AG20443 (cell line): Measurements from ENCODE around the gene SPECC1L.
"Not testable (repeated sequence)": the region's sequence is repeated elsewhere in the genome, so short reads cannot be mapped to it uniquely, and the experiment has no call there.

Experiments
- DNase-seq: peaks from one replicate; pipeline ENCODE4 v3.0.0; 2012; ENCODE audit warnings: low spot score, mixed read lengths

Gene SPECC1L

DNA sequence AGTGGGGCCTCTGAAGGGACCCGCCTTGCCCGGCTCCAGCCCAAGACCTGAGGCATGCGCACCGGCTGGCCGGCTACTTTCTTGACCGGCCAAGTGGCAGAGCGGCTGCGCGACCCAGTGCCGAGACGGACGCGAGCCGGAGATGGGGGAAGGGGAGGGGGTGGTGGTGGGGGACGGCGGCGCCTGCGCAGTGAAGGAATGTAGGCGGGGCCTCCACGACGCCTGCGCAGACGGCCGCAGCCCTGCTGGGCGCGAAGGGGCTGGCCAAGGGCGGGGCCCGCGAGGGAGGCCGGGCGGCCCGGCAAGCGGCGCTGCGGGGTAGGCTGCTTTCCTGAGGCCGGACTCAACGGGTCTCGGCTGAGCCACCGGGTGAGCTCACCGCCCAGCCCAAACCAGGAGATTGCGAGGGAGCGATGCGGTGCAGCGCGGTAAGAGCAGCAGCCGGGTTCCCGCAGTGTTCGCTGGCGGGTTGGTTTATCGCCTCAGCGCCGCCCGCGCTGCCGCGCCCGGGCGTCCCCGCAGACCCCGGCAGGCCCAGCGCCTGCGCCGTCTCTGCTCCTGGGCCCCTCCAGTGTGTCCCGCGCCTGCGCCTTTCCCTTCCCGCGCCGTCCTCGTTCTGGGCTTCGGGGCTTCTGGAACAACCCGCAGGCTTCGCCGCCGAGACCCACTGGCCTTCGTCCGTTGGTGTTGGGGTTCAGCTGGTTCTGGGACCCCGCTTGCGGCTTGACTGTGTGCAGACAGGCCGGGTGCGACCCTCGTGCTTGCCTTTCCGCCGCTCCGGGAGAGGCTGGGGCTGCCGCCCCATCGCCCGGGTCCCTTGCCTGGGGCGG is at the start of gene SPECC1L:
TSS of gene SPECC1L (plus strand) at position 276 of the 830 bp plus-strand sequence. CDS start 31,401 bp downstream, outside the sequence.
- peak; percentile 98 for DNase-seq

DNA sequence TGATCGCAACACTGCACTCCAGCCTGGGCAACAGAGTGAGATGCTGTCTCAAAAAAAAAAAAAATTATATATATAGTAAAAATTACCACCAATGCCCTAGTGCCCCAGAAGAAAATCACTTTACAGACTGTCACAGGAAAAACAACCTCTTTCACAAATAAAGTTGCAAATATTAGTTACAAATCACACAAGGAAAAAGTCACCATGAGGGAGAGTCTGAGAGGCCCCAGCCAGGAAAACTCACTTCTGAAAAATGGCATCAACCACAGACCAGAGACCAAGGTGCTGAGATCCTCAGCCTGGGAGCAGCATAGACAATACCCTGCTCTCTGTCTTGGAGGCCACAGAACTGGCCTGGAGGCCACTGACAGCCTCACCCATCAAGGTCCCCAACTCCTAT is 46.2 kb upstream of the SPECC1L start:
- DNase-seq: no peak

GRCh38 chr22:24225044-24225601 is 45.5 kb upstream of the SPECC1L start:
- no peak for DNase-seq

DNA sequence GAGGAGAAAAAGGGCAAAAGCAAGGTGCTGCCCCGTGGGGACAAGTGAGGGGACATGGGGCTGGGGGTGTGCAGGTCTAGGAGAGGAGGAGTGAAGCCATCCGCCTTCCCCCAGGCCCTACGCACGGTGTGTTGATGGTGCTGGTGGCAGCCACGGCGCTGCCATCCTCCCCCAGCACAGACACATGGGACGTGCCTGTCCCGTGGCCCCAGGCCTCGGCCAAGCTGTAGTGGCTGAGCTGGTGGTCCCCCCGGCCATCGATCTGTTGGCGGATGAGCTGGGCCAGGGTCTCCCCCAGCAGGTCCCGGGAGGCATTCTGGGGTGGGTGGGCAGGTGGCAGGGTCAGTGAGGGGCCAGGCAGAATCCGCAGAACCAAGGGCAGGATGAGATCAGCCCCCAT is 44.7 kb upstream of the SPECC1L start:
- peak; percentile 8 for DNase-seq

DNA sequence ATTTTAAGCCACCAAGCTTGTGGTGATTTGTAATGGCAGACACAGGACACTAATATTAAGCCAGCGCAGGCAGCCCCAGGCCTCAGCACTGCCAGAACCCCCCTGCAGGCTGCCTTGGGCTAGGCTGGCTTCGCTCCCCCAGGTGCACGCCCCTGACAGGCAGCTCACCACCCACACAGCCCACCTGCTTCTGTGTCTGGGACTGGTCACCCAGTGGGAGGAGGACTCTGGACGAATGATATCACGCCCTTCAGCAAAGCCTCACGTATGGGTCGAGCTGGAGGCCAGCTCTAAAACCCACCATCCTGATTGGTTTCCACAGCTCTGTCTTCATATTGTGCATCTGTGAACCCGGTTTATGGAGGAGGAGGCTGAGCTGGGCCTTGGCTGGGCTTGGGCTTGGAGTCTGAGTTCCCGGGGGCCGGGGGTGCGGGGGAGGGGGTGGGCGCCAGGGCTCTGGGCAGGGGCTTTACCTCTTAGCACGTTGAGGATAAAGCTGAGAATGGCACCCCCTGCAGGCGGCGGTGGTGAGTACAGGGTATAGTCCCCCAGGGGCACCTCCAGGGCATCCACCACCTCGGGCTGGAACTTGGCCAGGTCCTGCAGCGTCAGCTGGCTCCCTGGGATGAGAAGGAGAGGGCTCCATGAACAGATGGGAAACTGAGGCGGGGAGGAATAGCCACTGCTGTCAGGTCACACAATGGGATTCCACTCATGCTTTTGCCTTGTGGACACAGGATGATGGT is 39.5 kb upstream of the SPECC1L start:
- no peak for DNase-seq

GRCh38 chr22:24231706-24232105 is 38.9 kb upstream of the SPECC1L start:
- DNase-seq: no peak

DNA sequence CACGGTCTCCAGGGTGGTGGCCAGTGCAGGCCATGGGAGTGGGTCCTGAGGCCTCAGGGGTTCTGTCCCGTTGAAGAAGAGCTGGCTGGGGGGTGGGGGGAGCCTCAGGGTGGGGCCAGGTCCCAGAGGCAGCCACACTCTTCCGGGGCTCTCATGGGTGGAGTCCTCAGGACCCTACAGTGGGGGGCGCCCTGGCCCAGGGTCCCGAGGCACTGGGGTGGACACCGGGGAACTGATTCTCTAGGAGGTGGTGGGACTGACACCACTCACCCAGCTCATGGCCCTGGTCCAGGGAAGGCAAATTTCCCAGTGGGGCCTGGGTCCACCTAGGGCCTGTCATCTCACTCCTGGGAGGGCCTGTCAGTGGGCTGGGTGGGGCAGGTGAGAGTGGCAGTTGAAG is 38.5 kb upstream of the SPECC1L start:
- DNase-seq: no peak

DNA sequence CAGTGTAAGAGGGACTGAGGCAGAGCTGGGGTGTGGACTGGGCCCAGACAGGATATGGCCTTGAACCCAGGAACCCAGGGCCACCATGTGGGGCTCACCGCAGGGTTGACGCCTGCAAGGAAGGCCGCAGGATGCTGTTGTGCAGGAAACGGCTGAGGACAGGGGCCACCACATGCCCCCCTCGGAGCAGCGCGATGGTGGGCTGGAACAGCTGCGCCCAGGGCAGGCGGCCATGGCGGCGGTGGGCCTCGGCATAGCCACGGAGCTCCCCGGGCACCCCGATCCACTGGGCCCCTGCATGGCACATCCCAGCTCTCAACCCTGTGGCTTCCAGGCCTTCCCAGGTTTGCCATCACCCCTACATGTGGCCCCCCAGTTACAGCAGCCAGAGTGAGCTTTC is 37.9 kb upstream of the SPECC1L start:
- no peak for DNase-seq

- DNase-seq: no peak
Observed at GRCh38 chr22:24233235-24233634, 37.4 kb upstream of the SPECC1L start.

DNA sequence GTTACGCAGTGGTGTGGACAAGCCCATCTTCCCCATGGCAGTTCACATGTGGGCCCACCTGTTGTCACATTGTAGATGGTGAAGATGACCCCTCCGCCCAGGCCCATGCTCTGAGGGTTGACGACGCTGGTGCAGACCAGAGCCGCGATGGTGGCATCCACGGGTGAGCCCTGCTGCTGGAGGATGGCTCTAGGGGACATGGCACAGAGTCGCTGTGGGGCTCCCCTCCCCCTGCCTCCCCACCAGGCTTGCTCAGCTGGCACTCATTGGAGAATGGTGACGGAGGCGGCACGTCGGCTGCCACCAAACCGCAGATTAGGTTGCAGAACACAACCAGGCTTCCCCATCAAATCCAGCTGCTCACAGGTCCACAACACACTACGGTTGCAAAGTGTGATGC is 36.8 kb upstream of the SPECC1L start:
- no peak for DNase-seq

- no peak for DNase-seq
Observed at GRCh38 chr22:24235315-24235714, 35.3 kb upstream of the SPECC1L start.

DNA sequence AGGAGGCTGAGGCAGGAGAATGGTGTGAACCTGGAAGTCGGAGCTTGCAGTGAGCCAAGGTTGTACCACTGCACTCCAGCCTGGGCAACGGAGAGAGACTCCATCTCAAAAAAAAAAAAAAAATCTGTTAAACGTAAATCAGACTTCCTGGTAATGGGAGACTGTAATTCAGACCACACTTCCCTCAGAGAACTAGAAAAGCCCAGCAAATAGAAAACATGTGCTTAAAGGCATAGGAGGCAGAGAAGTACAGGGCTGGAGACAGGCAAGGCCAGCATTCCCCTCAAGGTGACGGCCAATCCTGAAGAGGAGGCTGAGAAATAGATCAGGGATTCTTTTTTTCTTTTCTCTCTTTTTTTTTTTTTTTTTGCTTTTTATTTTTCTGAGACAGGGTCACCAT is 34.0 kb upstream of the SPECC1L start:
- no peak for DNase-seq

DNA sequence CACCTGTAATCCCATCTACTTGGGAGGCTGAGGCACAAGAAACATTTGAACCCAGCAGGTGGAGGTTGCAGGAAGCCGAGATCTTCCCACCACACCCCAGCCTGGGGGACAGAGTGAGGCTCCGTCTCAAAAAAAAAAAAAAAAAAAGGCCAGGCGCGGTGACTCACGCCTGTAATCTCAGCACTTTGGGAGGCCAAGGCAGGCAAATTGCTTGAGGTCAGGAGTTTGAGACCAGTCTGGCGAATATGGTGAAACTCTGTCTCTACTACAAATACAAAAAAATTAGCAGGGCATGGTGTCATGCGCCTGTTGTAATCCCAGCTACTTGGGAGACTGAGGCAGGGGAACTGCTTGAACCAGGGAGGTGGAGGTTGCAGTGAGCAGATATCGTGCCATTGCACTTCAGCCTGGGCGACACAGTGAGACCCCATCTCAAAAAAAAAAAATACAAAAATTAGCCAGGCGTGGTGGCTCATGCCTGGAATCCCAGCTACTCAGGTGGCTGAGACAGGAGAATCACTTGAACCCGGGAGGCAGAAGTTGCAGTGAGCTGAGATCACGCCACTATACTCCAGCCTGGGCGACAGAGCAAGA is 32.4 kb upstream of the SPECC1L start:
- not testable (repeated sequence) for DNase-seq

DNA sequence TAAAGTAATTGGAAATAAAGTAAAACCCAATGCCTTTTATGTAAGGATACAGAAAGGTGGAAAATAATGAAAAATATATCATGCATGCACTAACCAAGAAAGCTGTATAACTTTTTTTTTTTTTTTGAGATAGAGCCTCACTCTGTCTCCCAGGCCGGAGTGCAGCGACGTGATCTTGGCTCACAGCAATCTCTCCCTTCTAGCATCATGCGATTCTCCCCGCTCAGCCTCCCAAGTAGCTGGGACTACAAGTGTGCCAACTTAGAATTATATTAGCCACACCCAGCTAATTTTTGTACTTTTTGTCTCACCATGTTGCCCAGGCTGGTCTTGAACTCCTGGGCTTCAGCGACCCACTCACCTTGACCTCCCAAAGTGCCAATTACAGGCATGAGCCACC is 30.2 kb upstream of the SPECC1L start:
- no peak for DNase-seq

DNA sequence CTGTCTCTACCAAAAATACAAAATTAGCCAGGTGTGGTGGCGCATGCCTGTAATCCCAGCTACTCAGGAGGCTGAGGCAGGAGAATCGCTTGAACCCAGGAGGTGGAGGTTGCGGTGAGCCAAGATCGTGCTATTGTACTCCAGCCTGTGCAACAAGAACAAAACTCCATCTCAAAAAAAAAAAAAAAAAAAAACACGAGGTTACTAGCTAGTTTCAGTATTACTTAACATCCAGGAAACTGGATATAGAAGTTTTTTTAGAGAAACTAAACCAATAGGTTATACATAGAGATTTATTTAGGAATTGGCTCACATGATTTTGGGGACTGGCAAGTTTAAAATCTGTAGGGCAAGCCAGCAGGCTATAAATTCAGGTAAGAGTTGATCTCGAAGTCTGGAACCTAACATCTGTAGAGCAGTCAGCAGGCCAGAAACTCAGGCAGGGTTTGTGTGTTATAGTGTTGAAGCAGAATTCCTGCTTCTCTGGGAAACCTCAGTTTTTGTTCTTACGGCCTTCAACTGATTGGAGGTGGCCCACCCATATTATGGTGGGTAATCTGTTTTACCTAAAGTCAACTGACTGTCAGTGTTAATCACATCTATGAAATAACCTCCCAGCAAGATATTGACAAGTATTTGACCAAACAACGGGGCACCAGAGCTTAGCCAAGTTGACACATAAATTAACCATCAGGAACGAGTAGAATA is 29.5 kb upstream of the SPECC1L start:
- not testable (repeated sequence) for DNase-seq

DNA sequence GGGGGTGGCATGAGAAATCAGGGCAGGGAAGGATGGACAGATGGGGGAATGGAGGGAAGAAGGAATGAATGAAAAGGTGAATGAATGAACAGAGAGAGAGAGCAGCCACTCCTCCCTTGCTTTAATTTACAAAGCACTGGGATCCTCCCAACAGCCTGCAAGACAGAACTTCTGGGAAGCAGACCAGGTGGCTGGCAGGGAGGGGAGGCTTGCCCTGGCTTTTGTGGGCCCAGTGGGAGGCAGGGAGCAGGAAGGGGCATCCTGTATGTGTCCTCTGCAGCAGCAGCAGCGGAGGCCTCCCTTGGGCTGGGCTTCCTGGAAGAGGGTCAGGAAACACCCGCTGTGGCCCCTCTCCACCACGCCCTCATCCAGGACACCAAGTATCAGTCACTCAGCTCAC is 27.2 kb upstream of the SPECC1L start:
- DNase-seq: not testable (repeated sequence)

GRCh38 chr22:24244144-24244787 is 26.4 kb upstream of the SPECC1L start:
- DNase-seq: no peak

- not testable (repeated sequence) for DNase-seq
Observed at GRCh38 chr22:24245030-24245431, 25.6 kb upstream of the SPECC1L start, which contains the start of gene GGT5. Gene GGT5 (minus strand): TSS chr22:24245082. CDS start chr22:24244725, 357 bp downstream.

DNA sequence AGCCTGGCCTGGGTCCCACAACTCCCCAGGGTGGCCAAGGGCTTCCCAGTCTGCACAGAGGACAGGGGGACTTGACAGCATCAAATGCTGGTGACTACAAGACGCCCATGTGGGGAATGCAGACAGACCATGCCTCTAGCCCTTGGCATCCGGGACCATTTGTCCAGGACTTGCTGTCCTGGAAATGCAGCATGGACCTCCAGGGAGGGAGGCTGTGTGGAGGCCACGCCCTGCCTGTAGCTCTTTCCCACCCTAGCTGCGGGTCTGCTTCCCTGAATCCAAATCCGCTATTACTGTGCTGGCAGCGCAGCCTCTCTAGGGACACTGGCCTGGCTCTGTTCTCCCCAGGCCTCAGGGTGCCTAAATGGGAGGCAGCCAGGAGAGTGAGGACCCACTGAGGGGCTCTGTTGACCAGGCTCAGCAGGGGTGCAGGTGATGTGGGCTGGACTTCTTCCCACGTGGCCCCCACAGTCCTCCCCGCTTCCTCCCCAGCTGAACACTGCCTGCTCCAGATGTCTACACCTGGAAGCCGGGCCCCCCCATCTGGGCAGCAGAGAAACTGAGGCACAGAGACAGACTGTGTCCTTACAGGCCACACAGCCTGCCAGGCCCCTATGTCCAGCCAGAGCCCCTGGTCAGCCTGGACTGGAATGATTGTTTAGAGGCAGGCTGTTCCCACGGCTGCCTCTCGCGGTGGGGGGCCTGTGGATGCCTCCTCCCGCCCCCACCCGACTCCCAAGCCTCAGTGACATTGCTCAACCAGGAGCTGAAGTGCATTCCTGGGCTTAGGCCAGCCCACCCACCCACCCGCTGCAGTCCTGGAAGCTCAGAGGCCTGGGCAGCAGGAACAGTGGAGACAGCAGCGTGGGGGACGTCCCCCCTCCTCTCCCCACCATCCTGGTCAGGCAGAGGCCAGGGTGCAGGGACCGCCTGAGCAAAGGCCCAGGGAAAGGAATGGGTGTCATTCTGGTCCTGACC is 24.8 kb upstream of the SPECC1L start:
- peak; percentile 35 for DNase-seq

DNA sequence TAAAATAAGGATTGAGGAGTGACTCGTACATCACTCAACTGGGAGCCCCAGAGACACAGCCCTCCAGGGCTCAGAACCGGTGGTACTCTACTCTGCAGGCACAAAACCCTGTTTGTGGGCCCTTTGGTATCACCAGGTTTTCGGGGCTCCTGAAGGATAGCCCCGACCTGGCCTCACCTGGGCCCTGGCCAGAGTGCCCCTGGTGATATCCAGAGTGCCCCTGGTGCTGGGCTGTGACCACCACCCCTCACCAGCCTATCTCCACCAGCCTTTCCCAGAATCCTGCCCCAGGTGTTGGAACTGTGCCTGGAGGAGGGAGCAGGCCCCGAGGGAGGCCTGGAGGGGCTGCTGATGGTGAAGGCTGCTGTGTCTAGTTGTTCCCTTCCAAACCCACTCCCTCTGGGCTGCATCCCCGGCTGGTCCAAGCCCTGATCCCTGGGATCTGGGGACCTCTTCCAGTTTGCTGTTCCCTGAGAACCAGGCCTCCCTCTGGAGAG is 23.6 kb upstream of the SPECC1L start:
- peak; percentile 4 for DNase-seq
